GM12801 (cell line): ENCODE data around the gene USP10.

ENCODE experiments used
- TF ChIP-seq, protein P1 (sequence below): IDR thresholded peaks from one replicate; pipeline ENCODE4 v1.5.1; 2011; ENCODE audit warnings: control low read depth; ENCODE audit not compliant: insufficient read length; ENCODE audit errors: extremely low read depth

USP10 gene

GRCh38 chr16:84817206-84817605 is 117.4 kb downstream of the USP10 start:
- TF ChIP-seq, protein P1, sequence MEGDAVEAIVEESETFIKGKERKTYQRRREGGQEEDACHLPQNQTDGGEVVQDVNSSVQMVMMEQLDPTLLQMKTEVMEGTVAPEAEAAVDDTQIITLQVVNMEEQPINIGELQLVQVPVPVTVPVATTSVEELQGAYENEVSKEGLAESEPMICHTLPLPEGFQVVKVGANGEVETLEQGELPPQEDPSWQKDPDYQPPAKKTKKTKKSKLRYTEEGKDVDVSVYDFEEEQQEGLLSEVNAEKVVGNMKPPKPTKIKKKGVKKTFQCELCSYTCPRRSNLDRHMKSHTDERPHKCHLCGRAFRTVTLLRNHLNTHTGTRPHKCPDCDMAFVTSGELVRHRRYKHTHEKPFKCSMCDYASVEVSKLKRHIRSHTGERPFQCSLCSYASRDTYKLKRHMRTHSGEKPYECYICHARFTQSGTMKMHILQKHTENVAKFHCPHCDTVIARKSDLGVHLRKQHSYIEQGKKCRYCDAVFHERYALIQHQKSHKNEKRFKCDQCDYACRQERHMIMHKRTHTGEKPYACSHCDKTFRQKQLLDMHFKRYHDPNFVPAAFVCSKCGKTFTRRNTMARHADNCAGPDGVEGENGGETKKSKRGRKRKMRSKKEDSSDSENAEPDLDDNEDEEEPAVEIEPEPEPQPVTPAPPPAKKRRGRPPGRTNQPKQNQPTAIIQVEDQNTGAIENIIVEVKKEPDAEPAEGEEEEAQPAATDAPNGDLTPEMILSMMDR: no peak

DNA sequence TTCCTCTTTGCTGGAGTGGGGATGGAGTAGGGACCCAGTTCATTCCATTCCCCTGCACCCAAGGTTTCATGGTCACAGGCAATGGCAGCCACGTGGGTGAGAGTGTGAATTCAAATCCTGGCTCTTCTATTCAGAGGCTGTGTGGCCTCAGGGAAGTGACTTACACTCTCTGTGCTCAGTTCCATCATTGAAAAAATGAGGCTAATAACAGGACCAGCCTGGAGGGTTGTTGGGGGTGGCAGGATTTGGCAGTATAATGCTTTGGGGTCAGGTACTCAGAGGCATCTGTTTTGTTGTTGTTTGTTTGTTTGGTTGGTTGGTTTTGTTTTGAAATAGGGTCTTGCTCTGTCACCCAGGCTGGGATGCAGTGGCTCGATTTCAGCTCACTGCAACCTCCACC is 117.8 kb downstream of the USP10 start:
- TF ChIP-seq, protein P1: no peak

DNA sequence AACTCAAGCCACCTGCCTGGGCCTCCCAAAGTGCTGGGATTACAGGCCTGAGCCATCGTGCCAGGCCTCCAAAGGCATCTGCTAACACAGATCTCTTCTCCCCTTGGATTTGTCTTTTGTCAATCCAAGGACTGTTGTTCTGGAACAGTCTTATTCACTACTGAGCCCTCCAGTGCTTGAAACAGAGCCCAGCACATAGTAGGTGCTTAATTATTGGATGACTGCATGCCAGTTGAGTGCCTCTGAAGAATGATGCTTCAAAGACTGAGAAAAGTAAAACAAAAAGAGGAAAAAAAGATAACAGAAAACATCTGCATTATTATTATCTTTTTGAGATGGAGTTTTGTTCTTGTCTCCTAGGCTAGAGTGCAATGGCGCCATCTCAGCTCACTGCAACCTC is 118.3 kb downstream of the USP10 start:
- TF ChIP-seq, protein P1: no peak

- TF ChIP-seq, protein P1: no peak
These were observed 119.3 kb downstream of the USP10 start for GRCh38 chr16:84818989-84819643.

DNA sequence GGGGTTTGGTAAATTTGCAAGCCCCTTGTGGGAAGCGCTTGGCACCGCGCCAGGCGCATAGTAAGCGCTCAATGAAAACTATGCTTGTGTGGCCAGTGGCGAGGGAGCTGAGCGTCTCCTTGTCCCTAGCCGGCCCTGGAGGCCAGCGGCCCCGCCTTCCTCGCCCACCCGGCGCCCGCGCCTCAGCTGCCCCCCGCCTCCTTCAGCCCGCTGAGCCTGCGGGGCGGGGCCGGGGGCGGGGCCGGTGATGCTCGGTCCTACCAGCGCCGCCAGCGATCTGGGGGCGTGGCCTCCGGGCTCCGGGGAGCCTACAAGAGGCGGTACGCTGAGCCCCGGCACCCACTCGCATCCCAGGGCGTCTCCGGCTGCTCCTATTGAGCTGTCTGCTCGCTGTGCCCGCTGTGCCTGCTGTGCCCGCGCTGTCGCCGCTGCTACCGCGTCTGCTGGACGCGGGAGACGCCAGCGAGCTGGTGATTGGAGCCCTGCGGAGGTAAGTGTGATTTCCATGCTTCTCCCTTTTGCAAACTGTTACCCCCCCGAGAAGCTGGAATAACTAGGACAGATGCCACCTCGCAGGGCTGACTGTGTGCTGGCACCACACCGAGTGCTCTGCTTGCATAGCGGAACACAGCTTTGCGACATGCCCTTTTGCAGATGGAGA is 120.0 kb downstream of the USP10 start, which contains the start of gene CRISPLD2:
CRISPLD2 (plus strand) TSS at position 342 of the 661 bp plus-strand sequence. CDS start 18,511 bp downstream, outside the sequence.
- TF ChIP-seq, protein P1: no peak

GRCh38 chr16:84820305-84820684 is 120.5 kb downstream of the USP10 start:
- TF ChIP-seq, protein P1: no peak

GRCh38 chr16:84820771-84821170 is 121.0 kb downstream of the USP10 start:
- TF ChIP-seq, protein P1: no peak
